Tongue (tissue), 2 donors: ENCODE results near the gene TPRG1L. TPM values are rescaled to one million over a fixed set of nuclear protein-coding genes. Genes with fewer than 3 reads are reported as not detected.
A peak's percentile ranks its signal among the peaks of the same experiment; 100 is the strongest.

ENCODE experiments used
- DNase-seq: peaks from one replicate; pipeline ENCODE4 v3.0.0-alpha.2; 2015
- total RNA-seq: library from RNA; depleted of rRNA; stranded (reverse); fragments of >200 nt; gene quantifications from one replicate; pipeline ENCODE4 v1.2.3, GENCODE V29; 2014

The TPRG1L gene
- total RNA-seq, 1 donor from 2014 or later, result 24.7 TPM

GRCh38 chr1:3594706-3595377 lies 30.0 kb upstream of the TPRG1L start:
- no peak for DNase-seq

- no peak for DNase-seq
Observed at GRCh38 chr1:3595949-3596348, 28.9 kb upstream of the TPRG1L start.

- DNase-seq, result no peak
Observed at GRCh38 chr1:3596663-3597598, 27.9 kb upstream of the TPRG1L start.

GRCh38 chr1:3597599-3597964 lies 27.2 kb upstream of the TPRG1L start:
- DNase-seq, result no peak

- peak; percentile 84 for DNase-seq
Observed at GRCh38 chr1:3598051-3598491, 26.7 kb upstream of the TPRG1L start.

GRCh38 chr1:3598522-3599285 lies 26.1 kb upstream of the TPRG1L start:
- DNase-seq, result peak; percentile 35

- DNase-seq, result no peak
Observed at GRCh38 chr1:3599286-3599811, 25.5 kb upstream of the TPRG1L start.

GRCh38 chr1:3599816-3600215 lies 25.0 kb upstream of the TPRG1L start:
- DNase-seq, result no peak

- no peak for DNase-seq
Observed at GRCh38 chr1:3600354-3600753, 24.5 kb upstream of the TPRG1L start.

GRCh38 chr1:3601743-3602142 lies 23.1 kb upstream of the TPRG1L start:
- no peak for DNase-seq

- no peak for DNase-seq
Observed at GRCh38 chr1:3602375-3602774, 22.4 kb upstream of the TPRG1L start.

- no peak for DNase-seq
Observed at GRCh38 chr1:3603156-3603555, 21.7 kb upstream of the TPRG1L start.

GRCh38 chr1:3603571-3604467 lies 21.0 kb upstream of the TPRG1L start:
- no peak for DNase-seq

GRCh38 chr1:3604468-3604974 lies 20.3 kb upstream of the TPRG1L start:
- DNase-seq, result no peak

GRCh38 chr1:3604997-3605823 lies 19.6 kb upstream of the TPRG1L start:
- DNase-seq, result no peak

GRCh38 chr1:3606779-3607702 lies 17.8 kb upstream of the TPRG1L start:
- DNase-seq, result no peak

GRCh38 chr1:3607703-3608065 lies 17.1 kb upstream of the TPRG1L start:
- peak; percentile 43 for DNase-seq

- no peak for DNase-seq
Observed at GRCh38 chr1:3608154-3608553, 16.7 kb upstream of the TPRG1L start.
